Esophagus muscularis mucosa (tissue), 4 donors: Measurements from ENCODE around the gene AKT1. TPM values are rescaled to one million over a fixed set of nuclear protein-coding genes. Genes with fewer than 3 reads are reported as not detected.

Source experiments
- DNase-seq: peaks from one replicate; pipeline ENCODE4 v3.0.0-alpha.2; 2017; ENCODE audit errors: extremely low spot score
- H3K27ac ChIP-seq, 4 donors: fragments of 200-600 bp; sonication (generic); replicated peaks in 1 of 4; 1 replicate in 3 of 4; 2 replicates in 1 of 4; pipeline ENCODE4 v1.5.1; 2016 to 2019; ENCODE audit warnings: mild to moderate bottlenecking in 1 of 4
- H3K27me3 ChIP-seq, 4 donors: fragments of 200-600 bp; sonication (generic); one replicate each; pipeline versions ENCODE4 v1.5.1 to v1.6.0; 2016 to 2019
- H3K36me3 ChIP-seq, 4 donors: fragments of 200-600 bp; sonication (generic); one replicate each; pipeline ENCODE4 v1.5.1; 2016 to 2019
- H3K4me1 ChIP-seq, 4 donors: fragments of 200-600 bp; sonication (generic); one replicate each; pipeline ENCODE4 v1.5.1; 2016 to 2019
- H3K4me3 ChIP-seq, 4 donors: fragments of 200-600 bp; sonication (generic); 1 replicate in 2 of 4; 2 replicates in 2 of 4; pipeline ENCODE4 v1.5.1; 2016 to 2019; ENCODE audit warnings: mild to moderate bottlenecking in 4 of 4, moderate library complexity in 1 of 4
- H3K9me3 ChIP-seq, 4 donors: fragments of 200-600 bp; sonication (generic); 1 replicate in 3 of 4; 2 replicates in 1 of 4; pipeline ENCODE4 v1.5.1; 2016 to 2019
- EP300 ChIP-seq: sonication (generic); formaldehyde crosslinking; IDR thresholded peaks from one replicate; pipeline ENCODE4 v1.6.1; 2017; ENCODE audit warnings: antibody characterized with exemption
- POLR2A ChIP-seq: fragments of 450-650 bp; IDR thresholded peaks from one replicate; pipeline ENCODE4 v1.6.1; 2017; ENCODE audit warnings: antibody characterized with exemption, moderate library complexity, mild to moderate bottlenecking, low read depth
- POLR2AphosphoS5 ChIP-seq, 2 donors: sonication (generic); formaldehyde crosslinking; IDR thresholded peaks; one replicate each; pipeline ENCODE4 v1.6.1; 2017; ENCODE audit warnings: antibody characterized with exemption in 2 of 2
- WGBS: methylation state at CpG from one replicate; pipeline ENCODE4 v1.1.5; 2018; 5-methylcytosine and 5-hydroxymethylcytosine counted together
- intact Hi-C: fragments of 100-400 bp; cut with DNase I; formaldehyde crosslinking; loops from one replicate; pipeline ENCODE4 v1.15.1; 2023
- total RNA-seq, 4 donors: library from RNA; depleted of rRNA; stranded (reverse); fragments of >200 nt; gene quantifications; one replicate each; pipeline versions ENCODE4 v1.1.0 to v1.2.1, GENCODE V29; 2016
- TF ChIP-seq, protein P1 (sequence below), 3 experiments: fragments of 200-600 bp in 2 of 3; fragments of 450-650 bp in 1 of 3; sonication (generic) in 2 of 3; IDR thresholded peaks; one replicate each; pipeline ENCODE4 v1.5.1; 2017 to 2019; ENCODE audit warnings: antibody characterized with exemption in 3 of 3, mild to moderate bottlenecking in 2 of 3, moderate library complexity in 1 of 3

The AKT1 gene
- total RNA-seq, 4 donors from 2014 or later, result 162 to 267 (median 187) TPM

DNA sequence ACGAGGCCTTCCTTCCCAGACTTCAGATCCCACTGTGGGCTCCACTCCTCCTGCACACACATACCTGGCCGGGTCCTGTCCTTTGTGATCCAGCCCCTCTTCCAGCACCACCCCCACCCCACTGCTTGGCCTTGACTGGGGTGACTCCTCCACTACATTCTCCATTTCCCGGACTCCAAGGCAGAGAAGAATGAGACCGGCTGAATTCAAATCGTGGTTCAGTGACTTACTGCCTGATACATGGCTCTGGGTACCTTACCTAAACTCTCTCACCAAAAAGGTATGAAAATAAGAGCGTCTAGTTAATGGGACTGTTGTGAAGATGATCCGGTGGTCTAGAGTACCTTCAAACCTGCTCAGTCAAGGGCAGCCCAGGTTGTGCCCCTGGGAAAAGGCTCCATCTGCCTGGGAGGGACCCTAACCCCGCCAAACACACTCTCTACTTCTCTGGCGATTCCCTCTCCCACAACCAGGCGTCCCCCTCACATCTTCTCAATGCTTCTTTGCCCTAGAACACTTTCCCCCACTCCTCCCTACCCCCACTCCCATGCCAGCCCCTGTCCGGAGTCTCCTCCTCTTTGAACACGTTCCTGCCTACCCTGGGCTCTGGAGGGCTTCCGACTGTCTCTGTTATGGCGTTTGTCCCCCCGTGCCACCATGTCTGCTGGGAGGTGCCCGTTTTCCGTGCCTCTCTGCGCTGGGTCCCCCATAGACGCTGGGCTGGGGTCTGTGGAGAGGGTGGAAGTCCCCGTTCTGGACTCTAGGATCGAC lies 3.9 kb upstream of the AKT1 start:
- H3K4me1 ChIP-seq, result peaks cover 50 to 83% (median 65%) of the 10 kb centered on the region in 4 donors
- H3K27me3 ChIP-seq, result no peaks in the 10 kb centered on the region
- 29% methylated on average over 21 of the region's 21 CpGs for WGBS
- intact Hi-C loops, result no loop called here
- H3K4me3 ChIP-seq, result peak overlapping the region; percentile 80 to 87 (median 83)
- H3K36me3 ChIP-seq, result no peaks in the 10 kb centered on the region
- TF ChIP-seq, protein P1, sequence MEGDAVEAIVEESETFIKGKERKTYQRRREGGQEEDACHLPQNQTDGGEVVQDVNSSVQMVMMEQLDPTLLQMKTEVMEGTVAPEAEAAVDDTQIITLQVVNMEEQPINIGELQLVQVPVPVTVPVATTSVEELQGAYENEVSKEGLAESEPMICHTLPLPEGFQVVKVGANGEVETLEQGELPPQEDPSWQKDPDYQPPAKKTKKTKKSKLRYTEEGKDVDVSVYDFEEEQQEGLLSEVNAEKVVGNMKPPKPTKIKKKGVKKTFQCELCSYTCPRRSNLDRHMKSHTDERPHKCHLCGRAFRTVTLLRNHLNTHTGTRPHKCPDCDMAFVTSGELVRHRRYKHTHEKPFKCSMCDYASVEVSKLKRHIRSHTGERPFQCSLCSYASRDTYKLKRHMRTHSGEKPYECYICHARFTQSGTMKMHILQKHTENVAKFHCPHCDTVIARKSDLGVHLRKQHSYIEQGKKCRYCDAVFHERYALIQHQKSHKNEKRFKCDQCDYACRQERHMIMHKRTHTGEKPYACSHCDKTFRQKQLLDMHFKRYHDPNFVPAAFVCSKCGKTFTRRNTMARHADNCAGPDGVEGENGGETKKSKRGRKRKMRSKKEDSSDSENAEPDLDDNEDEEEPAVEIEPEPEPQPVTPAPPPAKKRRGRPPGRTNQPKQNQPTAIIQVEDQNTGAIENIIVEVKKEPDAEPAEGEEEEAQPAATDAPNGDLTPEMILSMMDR (IDR thresholded peaks at IDR 0.05), result peak; percentile 11 to 29 (median 18)
- TF ChIP-seq POLR2A, result no peak
- no peaks in the 10 kb centered on the region for H3K9me3 ChIP-seq
- peak overlapping the region; percentile 94 to 98 (median 96) for H3K27ac ChIP-seq
- peak; percentile 92 for DNase-seq

DNA sequence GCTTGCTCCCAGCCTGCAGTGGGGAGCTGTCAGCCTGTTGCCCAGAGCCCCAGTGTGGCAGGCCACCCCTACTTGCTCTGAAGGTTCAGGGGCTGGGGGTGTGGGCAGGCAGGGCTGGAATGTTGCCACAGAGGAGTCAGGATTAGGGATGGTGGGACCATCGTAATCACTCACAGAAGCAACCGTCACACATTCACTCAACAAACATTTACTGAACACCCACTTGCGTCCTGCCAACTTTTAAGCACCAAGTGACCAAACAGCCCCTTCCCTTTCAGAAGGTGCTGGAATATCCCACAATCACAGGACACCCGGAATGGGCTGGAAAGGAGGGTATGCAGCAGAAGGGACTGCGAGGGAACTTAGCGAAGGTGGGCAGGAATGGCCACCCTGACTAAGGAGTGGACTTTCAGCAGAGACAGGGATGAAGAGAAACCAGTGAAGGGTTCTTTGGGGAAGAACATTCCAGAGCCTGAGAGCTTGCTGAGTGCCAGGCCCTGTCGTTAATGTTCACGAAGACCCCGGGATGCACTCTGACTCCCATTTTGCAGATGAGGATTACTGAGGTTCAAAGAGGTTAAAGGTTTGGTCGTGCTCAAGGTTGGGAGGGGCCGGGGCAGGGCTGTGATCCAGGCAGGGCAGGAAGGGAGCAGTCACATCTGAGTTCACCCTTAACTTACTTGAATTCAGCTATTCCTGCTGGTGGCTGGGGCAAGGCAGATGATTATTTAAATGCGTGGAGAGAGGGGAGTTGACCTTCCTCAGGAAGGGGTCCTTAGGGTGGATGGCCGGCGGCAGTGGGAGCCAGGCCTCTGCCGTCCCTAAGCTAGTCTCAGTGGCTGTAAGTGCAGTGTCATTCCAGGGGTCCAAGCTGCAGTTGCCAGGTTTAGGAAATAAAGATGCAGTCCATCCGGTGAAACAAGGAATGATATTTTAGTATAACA lies 3.0 kb upstream of the AKT1 start:
- Histone ChIP-seq H3K27ac (peak overlapping the region; percentile 94 to 98 (median 96)), H3K4me1 (peaks cover 59 to 87% (median 69%) of the 10 kb centered on the region in 4 donors), H3K36me3 (no peaks in the 10 kb centered on the region), H3K4me3 (no peak overlapping the region), H3K9me3 (no peaks in the 10 kb centered on the region), H3K27me3 (no peaks in the 10 kb centered on the region)
- DNase-seq, result no peak
- WGBS, result 78% methylated on average over 16 of the region's 16 CpGs
- intact Hi-C loops, result no loop called here
- TF ChIP-seq EP300 (no peak), POLR2A (no peak), POLR2AphosphoS5 (IDR thresholded peaks at IDR 0.05) (no peak)
- TF ChIP-seq, protein P1 (IDR thresholded peaks at IDR 0.05), result no peak

DNA sequence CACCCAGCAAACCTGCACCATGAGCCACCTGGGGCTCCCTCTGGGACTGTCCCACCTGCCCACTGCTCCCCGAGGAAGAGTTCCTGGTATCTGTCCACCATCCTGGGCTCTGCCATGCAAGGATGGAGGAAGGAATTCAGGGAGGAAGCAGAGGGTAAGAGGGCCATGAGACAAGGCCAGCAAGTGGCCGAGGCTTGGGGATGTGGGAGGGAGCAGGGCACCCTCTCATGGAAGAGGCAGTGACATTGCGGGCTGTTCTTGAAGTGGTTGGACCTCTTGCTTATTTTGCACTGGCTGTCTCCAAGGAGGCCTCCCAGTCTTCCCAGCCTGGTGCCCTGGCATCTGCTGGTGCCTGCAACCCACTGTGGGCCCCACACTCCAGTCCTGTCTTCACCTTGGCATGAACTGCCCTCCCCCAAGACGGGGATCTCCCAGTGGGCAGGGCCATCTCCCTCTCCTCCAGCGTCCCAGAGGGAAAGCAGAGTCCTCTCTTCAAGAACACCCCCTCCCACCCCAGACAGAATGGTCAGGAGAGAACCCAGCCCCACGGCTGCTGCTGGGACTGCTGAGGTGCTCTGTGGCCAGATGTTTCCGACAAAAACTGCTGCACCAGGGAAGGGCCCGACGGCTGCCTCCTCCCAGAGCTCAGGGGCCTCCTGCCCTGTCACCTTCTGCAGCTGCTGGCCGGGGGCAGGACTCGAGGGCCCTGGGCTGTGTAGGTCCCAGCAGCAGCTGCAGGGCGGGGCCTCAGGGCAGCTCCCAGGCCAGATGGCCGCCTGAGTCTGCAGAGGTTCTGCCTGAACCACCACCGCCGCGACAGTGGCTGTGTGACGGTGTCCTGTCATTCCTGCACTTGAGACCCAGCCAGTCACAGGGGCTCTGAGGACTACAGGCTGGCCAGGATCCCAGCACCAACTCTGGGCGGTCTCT lies 1.8 kb upstream of the AKT1 start:
- Histone ChIP-seq H3K27ac (peak overlapping the region; percentile 84 to 97 (median 93)), H3K4me3 (no peak overlapping the region), H3K9me3 (no peaks in the 10 kb centered on the region), H3K27me3 (no peaks in the 10 kb centered on the region), H3K4me1 (peaks cover 62 to 87% (median 70%) of the 10 kb centered on the region in 4 donors), H3K36me3 (peaks cover 0 to 2% (median under 1%) of the 10 kb centered on the region in 4 donors)
- intact Hi-C loops, result no loop called here
- DNase-seq, result peak; percentile 91
- 64% methylated on average over 10 of the region's 18 CpGs for WGBS
- TF ChIP-seq POLR2A, result no peak
- TF ChIP-seq POLR2AphosphoS5 (IDR thresholded peaks at IDR 0.05), result no peak
- no peak for TF ChIP-seq EP300
- TF ChIP-seq, protein P1 (IDR thresholded peaks at IDR 0.05), result no peak

DNA sequence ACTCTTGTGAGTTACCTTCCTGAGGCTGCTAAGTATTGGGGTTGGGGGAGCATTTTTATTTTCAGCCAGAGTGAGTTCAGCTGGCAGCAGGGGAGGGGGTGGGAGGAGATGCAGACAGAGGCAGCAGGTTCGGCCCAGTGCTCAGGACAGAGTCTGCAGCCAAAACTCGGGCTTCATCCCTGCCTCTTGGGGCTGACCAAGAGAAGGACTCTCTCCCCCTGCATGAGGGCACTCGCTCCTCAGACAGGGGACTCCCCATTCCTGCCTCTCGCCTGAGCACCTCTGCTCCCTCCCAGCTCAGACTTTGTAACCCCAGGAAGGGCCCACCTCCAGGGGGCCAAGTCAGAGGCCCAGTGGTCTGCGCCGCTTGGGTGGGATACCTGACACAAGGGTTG lies 1.1 kb upstream of the AKT1 start:
- DNase-seq, result no peak
- peaks cover 0 to 9% (median 7%) of the 10 kb centered on the region in 4 donors for H3K36me3 ChIP-seq
- TF ChIP-seq EP300, result no peak
- no peaks in the 10 kb centered on the region for H3K27me3 ChIP-seq
- peaks cover 62 to 87% (median 70%) of the 10 kb centered on the region in 4 donors for H3K4me1 ChIP-seq
- intact Hi-C loops, result no loop called here
- no peak overlapping the region for H3K4me3 ChIP-seq
- H3K27ac ChIP-seq, result peak overlapping the region; percentile 84 to 97 (median 93)
- WGBS, result 89% methylated on average over 4 of the region's 6 CpGs
- no peaks in the 10 kb centered on the region for H3K9me3 ChIP-seq
